HG03025 (cell line): ENCODE results near the gene CPNE7.
"Not testable (repeated sequence)": the region's sequence is repeated elsewhere in the genome, so short reads cannot be mapped to it uniquely, and the experiment has no call there.

Experiments
- ATAC-seq: cut with Tn5 transposase; IDR thresholded peaks from one replicate; pipeline ENCODE4 v1.9.1; 2021; ENCODE audit warnings: mild to moderate bottlenecking, moderate library complexity; ENCODE audit not compliant: unreplicated experiment, low FRiP score

The CPNE7 gene

DNA sequence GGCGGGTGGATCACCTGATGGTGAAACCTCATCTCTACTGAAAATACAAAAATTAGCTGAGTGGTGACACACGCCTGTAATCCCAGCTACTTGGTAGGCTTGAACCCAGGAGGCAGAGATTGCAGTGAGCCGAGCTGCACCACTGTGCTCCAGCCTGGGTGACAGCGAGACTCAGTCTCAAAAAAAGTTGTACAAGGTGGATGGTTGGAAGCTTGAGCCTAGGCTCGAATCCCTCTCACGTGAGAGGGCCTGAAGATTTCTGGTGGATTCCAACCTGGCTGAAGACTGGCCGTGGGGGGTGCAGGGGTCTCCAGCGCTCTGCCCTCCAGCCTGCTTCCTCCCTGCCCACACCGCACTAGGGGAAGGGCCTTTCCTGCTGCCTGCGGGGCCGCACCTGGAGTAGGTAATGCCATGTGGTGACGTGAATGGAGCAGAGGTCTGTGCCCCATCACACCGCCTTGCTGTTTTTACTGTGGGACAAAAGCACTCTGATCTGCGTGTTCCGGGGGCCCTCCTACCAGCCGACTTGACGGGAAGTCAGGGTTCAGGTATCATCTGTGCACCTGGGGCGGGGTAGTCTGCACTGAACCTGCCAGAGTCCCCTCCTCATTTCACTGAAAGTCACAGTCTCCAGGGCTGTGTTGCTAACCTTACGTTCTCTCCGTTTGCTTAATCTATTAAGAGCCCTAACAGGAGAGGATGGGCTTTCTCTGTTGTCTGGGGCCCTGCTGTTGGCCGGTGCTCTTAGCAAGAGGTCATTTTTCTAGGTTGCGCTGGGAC, 10.9 kb upstream of the CPNE7 start:
- no peak for ATAC-seq

DNA sequence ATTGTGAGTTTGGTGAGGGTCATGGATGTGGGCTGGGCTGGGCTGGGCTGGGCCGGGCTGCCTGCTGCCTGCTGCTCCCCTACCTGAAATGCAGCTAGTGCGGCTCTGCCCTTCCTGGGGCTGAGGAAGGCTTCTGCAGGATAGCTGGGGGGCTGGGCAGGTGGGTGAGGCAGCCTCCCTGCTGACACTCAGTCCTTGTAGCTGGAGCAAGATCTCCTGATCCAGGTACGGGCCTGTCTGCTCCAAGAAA, 10.4 kb upstream of the CPNE7 start:
- no peak for ATAC-seq

DNA sequence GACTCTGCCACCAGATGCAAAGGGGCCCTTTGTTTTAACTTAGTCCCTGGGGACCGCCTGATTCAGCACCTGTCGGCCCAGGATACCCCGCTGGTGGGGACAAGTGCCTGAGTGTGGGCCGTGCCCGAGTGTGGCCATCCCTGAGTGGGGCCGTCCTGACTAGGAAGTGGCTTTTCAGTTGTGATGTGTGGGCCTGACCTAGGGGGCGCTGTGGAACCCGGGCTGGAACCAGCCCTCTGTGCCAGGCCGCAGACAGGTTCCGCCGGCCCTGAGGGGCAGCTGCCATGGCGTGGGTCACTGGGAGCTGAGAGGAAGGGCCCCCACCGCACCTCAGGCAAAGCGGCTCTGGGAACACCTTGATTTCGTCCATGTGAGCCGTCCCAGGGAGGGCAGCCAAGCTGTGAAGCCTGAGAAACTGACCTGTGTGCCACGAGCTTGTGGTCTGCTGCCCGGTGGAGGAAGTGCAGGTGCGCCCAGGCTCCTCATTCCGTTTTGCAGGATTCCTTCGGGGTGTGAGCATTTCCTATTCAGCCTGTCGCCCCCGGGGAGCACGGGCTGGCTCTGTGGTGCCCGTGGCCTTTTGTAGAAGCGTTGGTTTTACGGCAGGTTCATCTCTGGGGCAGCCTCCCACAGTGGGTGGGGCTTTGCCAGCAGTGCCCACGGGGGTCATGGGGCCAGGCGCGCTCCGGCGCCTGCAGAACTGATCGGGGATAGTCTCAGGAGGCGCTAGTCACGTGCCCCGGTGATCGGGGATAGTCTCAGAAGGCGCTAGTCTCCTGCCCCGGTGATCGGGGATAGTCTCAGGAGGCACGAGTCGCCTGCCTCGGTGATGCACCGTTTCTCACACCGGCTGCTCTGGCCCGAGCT, 9.8 kb upstream of the CPNE7 start:
- no peak for ATAC-seq

DNA sequence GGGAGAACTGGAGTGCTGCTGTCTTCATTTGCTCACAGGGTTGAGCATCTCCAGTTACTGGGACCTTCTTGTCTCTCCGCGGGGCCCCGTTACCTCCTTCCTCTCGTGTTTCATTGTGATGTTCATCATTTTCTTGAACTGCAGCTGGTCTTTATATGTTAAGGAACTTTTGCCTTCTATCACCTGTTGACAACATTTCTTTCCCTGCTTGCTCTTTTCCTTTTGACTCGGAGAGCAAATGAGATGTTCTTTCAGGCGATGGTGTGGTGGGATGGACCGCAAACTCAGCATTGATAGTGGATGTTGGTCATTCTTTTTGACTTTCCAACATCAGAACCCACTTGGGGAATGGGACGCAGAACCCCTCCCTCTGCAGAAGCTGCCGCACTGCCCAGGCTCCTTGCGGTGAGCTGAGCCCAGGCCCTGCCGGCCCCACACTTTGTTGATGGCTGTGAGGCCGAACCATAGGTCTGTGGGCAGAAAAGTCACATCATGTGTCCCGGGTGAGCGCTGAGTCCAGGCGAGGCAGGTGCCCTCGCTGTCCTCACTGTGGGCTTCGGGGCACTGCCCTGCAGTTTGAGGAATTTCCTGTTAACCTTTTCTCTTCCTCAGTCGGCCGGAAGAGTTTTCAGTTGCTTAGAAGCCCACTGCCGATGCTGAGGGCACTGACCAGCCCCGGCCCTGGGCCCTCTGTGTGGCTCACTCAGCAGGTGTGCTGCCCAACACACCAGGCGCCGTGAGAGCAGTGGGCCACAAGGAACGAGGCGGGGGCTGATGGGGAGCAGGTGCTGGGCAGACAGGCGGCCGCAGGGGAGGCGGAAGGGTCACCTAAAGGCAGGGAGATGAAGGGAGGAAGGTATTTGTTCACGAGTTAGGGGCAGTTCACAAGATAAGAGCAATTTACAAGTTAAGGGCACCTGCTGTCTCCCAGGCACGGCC, 7.6 kb upstream of the CPNE7 start:
- ATAC-seq = no peak

DNA sequence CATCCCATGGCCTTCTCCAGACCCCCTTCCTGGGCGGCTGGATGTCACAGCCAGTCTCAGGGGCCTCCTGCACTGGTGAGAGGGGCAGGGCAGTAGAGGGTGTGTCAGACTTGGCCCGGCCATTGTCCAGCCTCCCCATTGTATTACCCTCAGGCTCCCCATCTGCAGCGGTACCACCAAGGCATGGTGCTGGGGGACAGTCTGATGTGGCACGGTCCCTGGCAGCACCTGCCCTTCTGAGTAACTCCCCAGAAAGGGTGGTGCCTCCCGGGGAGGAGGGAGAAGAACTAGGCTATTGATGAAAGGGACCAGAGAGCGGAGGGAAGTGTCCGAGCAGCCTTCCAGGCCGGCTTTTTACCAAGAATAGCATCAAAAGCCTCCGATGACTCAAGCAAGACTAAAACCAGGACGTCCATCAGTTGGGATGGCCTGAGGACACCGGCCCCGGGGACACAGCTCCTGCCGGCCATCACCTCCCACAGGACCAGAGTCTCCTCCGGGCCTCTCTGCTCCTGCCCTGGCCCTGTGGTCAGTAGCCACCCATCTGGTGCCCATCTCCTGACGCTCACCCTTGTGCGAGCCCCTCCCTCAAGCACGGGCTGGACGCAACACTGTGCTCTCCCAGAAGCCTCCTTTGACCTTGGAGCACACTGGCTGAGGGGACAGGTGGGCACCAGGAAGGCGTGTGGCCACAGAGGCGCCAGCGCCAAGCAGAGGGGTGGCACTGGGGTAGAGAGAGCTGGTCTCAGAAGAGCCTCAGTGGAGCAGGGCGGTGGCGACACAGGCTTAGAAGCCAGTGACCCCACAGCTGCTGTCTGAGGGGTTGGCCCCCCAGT, 5.8 kb upstream of the CPNE7 start:
- ATAC-seq = no peak

DNA sequence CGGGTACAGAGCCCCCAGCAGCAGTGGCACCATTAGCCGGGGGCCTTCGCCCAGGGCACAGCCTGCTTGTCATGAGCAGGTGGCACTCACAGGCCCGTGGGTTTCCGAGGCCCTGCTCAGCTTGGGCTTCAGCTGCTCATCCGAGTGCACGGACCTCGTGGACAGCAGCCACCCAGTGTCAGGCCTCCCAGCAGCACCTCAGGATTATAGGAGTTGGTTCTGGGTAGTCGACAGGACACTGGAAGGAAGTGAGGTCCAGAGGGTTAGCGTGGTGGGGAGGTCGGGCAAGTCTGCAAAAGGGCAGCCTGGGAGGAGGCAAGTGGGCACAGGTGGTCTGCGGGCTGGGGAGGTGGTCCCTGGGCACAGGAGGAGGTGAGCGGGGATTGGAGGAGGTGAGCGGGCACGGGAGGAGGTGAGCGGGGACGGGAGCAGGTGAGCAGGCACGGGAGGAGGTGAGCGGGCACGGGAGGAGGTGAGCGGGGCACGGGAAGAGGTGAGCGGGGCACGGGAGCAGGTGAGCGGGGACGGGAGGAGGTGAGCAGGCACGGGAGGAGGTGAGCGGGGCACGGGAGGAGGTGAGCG, 5.1 kb upstream of the CPNE7 start:
- no peak for ATAC-seq

DNA sequence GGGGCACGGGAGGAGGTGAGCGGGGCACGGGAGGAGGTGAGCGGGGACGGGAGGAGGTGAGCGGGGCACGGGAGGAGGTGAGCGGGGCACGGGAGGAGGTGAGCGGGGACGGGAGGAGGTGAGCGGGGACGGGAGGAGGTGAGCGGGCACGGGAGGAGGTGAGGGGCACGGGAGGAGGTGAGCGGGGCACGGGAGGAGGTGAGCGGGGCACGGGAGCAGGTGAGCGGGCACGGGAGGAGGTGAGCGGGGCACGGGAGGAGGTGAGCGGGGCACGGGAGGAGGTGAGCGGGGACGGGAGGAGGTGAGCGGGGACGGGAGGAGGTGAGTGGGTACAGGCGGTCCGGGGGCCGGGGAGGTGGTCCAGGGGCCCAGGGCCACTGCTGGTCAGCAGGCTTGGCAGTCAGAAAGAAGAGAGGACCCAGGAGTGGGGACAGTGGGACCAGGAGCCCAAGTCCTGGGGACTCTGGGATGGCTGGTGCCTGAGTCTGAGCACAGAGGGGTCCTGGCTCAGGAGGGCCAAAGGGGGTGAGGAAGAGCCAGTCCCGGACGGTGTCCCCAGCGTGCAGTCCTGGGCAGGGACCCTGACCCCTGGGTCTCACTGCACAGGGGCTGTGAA, 4.5 kb upstream of the CPNE7 start:
- ATAC-seq = not testable (repeated sequence)

DNA sequence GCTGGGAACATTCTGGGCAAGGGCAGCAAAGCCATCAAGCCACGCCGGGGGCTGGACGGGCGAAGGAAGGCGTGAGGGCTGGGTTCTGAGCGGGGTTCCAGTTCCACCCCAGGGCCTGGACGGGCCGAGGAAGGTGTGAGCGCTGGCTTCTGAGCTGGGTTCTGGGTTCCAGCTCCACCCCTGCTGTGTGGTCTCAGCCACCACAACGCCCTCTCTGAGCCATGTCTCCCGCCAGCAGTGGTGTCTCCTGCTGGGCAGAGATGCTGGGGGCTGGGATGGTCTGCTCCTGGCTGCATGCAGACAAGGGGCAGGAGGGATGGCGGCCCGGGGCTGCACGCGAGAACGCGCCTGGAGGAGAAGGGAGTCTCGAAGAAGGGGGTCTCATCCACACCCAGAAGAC, 3.9 kb upstream of the CPNE7 start:
- no peak for ATAC-seq

DNA sequence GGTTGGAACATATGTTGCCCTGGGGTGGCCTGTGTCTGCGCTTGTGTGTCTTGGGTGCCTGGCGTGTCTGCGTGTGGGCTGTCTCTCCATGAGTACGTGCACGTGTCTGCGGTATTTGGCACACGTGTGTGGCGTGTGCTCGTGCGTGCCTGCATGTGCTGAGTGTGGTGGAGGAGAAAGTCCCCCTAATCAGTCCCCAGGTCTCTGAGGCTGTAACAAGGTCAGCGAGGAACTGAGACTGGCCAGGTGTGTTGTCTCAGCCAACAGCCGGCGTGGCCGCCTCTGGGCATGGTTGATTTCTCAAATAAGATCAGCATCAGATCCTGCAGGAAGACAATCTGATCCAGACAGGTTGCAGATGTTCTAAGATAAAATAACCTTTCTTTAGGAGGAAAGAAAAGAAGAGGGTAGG, 3.5 kb upstream of the CPNE7 start:
- no peak for ATAC-seq

DNA sequence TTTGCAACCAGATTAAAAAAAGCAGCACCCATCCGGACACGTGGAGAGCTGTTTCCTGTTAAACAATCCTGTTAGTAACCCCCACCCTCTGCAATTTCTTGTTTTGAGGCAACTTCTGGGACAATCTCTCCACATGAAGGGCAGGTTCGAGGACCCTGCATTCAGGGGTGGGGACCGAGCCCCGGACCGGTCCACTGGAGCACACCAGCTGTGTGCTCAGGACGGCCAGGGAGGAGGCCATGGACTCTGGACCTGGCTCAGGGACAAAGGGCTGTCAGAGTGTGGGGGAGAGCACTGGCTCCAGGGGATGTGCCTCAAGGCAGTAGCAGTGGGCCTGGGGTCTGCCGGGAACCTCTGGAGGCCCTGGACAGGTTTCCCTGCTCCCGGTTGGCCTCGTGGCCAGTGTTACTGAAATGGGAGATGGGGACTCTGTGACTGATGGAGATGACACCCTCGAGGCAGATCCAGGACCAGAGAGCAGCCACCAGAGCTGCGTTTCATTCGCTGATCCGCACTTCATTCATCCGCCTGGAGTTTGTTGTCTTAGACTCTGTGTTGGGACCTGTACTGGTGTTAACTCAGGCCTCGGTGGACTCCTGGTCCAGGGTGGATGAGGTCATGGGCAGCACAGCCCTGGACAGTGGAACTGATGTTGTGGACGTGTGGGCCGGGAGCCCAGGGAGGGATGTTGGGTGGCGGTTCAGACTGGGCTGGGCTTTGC, 2.9 kb upstream of the CPNE7 start:
- no peak for ATAC-seq

DNA sequence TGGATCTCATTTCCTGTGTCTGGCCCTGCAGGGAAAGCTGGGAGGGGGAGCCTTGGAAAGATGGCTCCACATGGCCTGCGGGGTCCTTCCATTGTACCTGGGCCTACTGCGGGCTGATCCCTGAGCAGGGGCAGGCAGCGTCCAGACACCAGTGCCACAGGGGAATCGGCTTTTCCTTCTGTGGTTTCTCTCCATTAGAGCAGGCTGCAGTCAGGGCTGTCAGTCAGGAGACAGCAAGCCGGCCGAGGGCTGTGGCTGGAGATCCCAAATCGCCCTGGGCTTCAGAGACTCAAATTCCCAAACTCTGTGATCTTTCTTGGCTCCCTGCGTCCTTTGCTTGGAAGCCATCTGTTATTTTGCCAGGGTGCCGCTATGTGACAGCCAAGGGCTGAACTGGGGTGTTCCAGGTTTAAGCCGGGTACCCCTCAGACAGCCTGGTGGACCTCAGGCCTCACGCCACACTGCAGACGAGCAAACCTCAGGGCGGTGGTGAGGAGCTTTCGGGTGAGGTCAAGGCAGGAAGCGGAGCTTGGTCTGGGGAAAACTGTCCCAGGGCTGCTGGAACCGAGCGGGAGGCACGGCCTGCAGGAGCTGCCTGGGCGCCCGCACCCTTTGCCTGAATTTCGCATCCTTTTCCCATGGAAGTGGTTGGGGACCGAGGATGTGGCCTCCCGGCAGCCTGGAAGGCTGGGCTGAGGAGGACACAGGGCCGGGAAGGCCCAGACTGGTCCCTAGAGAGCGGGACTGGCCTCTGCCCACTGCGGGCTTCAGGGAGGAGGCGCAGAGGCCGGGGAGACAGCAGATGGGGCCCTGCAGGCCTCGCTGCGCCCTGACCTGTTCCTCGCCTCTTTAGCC, 1.5 kb upstream of the CPNE7 start:
- ATAC-seq = no peak

DNA sequence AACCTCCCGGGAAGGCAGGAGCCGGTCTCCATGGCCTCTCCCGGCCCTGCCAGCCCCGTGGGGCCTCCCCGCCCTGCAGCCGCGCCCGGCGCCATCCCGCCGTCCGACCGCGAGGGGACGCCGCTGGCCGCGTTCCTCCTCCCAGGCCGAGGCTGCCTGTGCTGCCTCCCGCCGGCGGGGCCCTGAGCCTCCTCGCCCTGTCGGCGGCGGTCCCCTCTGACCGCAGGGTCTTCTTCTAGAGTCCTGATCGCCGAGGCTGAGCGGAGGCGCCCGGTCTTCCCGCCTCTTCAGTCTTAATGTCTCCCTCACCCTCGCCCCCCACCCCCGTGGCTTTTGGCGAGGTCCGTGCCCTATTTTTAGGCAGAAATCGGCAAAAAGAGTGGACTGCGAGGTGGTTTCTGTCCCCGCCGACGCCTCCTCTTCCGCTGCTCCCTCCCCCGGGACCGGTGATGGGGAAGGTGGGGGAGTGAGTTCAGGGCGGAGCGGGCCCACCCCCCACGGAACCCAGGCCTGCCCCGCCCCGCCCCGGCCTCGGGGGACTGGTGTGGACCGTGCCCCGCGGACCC, 794 bp upstream of the CPNE7 start:
- no peak for ATAC-seq

DNA sequence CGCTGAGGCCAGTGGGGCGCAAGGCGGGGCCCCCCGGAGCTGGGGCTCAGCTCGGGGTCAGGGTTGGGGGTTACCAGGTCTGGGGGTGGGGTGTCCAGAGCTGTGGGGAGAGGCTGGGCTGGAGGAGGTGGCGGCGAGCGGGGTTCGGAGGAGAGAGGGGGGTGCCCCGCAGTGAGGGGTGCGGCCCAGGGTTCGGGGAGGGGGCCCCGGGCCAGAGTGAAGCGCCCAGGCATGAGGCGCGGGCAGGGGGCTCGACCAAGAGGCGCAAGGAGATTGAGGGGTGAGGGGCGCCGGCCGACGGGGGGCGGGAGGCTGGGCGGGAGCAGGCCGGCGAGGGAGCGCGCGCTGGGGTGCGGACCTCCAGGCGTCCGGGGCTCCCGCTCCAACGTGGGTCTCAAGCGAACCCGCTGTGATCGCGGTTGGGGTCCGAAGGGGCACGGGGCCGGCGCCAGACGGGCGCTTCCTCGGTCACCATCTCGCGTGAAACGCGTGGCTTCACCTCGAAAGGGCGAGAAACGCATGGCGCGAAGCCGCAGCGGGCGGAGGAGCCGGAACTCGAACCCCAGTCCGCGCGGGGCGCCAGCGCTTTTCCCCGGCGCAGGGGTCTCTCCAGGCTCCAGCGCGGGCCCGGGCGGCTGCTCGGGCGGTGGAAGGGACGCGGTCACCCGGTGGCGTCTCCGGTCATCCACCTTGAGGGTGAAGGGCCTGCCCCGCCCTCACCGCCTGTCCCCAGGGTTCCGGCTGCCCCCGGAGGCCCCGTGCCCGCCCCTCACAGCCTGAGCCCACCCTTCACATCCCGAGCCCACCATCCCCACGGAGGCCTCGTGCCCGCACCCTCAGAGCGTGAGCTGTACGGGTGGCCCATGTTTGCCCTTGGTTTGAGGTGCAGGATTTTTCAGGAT, 846 bp downstream of the CPNE7 start:
- ATAC-seq = no peak

DNA sequence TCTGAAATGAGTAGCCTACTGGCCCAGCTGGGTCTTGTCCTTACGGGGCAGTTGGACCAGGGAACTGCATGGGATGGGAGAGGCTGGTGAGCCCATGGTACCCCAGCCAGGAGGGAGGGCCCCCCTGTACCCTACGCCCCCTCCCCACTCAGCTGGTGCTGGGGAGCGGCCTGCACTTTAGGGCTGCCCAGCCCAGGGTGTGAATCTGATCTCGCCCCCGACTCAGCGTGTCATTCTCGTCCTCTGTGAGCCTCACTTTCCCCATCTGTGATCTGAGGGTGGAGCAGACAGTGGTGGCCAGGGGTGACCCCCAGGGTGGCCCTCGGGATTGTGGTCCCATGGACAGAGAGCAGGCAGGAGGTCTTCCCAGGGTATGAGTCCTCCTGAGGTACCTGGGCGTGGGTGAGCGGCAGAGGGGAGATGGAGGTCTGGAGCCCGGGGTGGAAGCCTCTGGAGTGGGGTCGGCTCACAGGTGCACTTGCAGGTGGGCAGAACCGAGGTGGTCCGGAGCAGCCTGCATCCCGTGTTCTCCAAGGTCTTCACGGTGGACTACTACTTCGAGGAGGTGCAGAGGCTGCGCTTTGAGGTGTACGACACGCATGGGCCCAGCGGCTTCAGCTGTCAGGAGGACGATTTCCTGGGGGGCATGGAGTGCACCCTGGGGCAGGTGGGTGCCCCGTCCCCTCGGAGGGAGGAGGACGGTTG, 1.6 kb downstream of the CPNE7 start:
- no peak for ATAC-seq

DNA sequence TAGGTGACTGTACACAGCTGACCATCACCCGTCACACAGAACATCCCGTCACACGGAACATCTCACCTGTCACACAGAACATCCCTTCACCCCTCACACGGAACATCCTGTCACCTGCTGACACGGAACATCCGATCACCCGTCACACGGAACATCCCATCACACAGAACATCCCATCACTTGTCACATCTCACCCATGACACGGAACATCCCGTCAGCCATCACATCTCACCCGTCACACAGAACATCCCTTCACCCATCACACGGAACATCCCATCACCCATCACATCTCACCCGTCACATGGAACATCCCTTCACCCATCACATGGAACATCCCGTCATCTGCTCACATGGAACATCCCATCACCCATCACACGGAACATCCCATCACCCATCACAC, 3.8 kb downstream of the CPNE7 start:
- ATAC-seq = no peak
